CD14-positive monocyte (primary cell): ENCODE data around the gene THSD4. TPM values are rescaled to one million over a fixed set of nuclear protein-coding genes. Genes with fewer than 3 reads are reported as not detected.

ENCODE experiments used
- DNase-seq, 3 donors: peaks; one replicate each; pipeline ENCODE4 v3.0.0-alpha.2; 2011 to 2022
- H2AFZ ChIP-seq: 2 replicates; pipeline ENCODE4 v1.6.0; 2012; ENCODE audit warnings: mild to moderate bottlenecking, low read depth, low read length, inconsistent platforms; ENCODE audit not compliant: insufficient read depth, poor library complexity, severe bottlenecking
- H3K27ac ChIP-seq, 2 donors: 1 replicate in 1 of 2; 2 replicates in 1 of 2; pipeline ENCODE4 v1.5.1; 2012 to 2013; ENCODE audit warnings: low read length in 2 of 2, control low read depth in 1 of 2, inconsistent platforms in 1 of 2, low read depth in 1 of 2, mild to moderate bottlenecking in 1 of 2
- H3K27me3 ChIP-seq, 2 donors: one replicate each; pipeline versions ENCODE4 v1.6.0 to v1.6.1; 2011 to 2013; ENCODE audit warnings: low read length in 2 of 2; ENCODE audit not compliant: control insufficient read depth in 2 of 2, insufficient read depth in 2 of 2
- H3K36me3 ChIP-seq, 2 donors: replicated peaks in 1 of 2; 1 replicate in 1 of 2; 2 replicates in 1 of 2; pipeline versions ENCODE4 v1.5.1 to v1.6.1; 2012 to 2013; ENCODE audit warnings: low read length in 2 of 2, control low read depth in 1 of 2, inconsistent platforms in 1 of 2, mild to moderate bottlenecking in 1 of 2; ENCODE audit not compliant: insufficient read depth in 2 of 2, control insufficient read depth in 1 of 2
- H3K4me1 ChIP-seq, 2 donors: 1 replicate in 1 of 2; 2 replicates in 1 of 2; pipeline versions ENCODE4 v1.5.1 to v1.6.1; 2012 to 2013; ENCODE audit warnings: low read length in 2 of 2, control low read depth in 1 of 2, inconsistent platforms in 1 of 2, mild to moderate bottlenecking in 1 of 2, moderate library complexity in 1 of 2; ENCODE audit not compliant: insufficient read depth in 2 of 2, control insufficient read depth in 1 of 2
- H3K4me2 ChIP-seq: replicated peaks from 2 replicates; pipeline ENCODE3; 2012; ENCODE audit warnings: low read length, moderate library complexity, mild to moderate bottlenecking; ENCODE audit not compliant: poor library complexity, severe bottlenecking; ENCODE audit errors: extremely low read depth
- H3K4me3 ChIP-seq, 3 experiments: fragments of 200-600 bp in 1 of 3; sonication (generic) in 1 of 3; replicated peaks in 1 of 3; 1 replicate in 2 of 3; 2 replicates in 1 of 3; pipeline ENCODE4 v1.5.1; 2011 to 2013; ENCODE audit warnings: low read length in 3 of 3, mild to moderate bottlenecking in 3 of 3, control low read depth in 2 of 3, low read depth in 2 of 3, inconsistent platforms in 1 of 3, moderate library complexity in 1 of 3
- H3K79me2 ChIP-seq: 2 replicates; pipeline ENCODE4 v1.6.0; 2012; ENCODE audit warnings: mild to moderate bottlenecking, control low read depth, inconsistent platforms, low read length, moderate library complexity; ENCODE audit not compliant: insufficient read depth
- H3K9ac ChIP-seq: 2 replicates; pipeline ENCODE4 v1.6.0; 2017; ENCODE audit warnings: low read length, mild to moderate bottlenecking; ENCODE audit not compliant: insufficient read depth, poor library complexity, severe bottlenecking
- H3K9me3 ChIP-seq, 2 donors: replicated peaks in 1 of 2; 1 replicate in 1 of 2; 2 replicates in 1 of 2; pipeline versions ENCODE4 v1.5.1 to v1.6.1; 2012 to 2013; ENCODE audit warnings: low read length in 2 of 2, control low read depth in 1 of 2; ENCODE audit not compliant: control insufficient read depth in 1 of 2, insufficient read depth in 1 of 2
- H4K20me1 ChIP-seq: 2 replicates; pipeline ENCODE4 v1.6.0; 2012; ENCODE audit warnings: mild to moderate bottlenecking, low read length, control low read depth, moderate library complexity; ENCODE audit not compliant: insufficient read depth
- H3K27ac Mint-ChIP-seq, 7 donors: one replicate each; pipeline ENCODE4 v1.8.0; 2020; ENCODE audit warnings: mild to moderate bottlenecking in 7 of 7, mixed read lengths in 7 of 7, moderate library complexity in 6 of 7, inconsistent platforms in 2 of 7
- H3K27me3 Mint-ChIP-seq, 3 donors: one replicate each; pipeline ENCODE4 v1.8.0; 2021 to 2022; ENCODE audit warnings: low read depth in 3 of 3, mild to moderate bottlenecking in 3 of 3, mixed read lengths in 3 of 3, moderate library complexity in 3 of 3, inconsistent platforms in 1 of 3
- H3K36me3 Mint-ChIP-seq, 2 donors: one replicate each; pipeline ENCODE4 v1.8.0; 2020; ENCODE audit warnings: mixed read lengths in 2 of 2, inconsistent platforms in 1 of 2, mild to moderate bottlenecking in 1 of 2
- H3K4me1 Mint-ChIP-seq: one replicate; pipeline ENCODE4 v1.8.0; 2020; ENCODE audit warnings: mild to moderate bottlenecking, mixed read lengths
- H3K4me3 Mint-ChIP-seq, 2 donors: one replicate each; pipeline ENCODE4 v1.8.0; 2020; ENCODE audit warnings: mild to moderate bottlenecking in 2 of 2, mixed read lengths in 2 of 2, moderate library complexity in 1 of 2
- H3K9me3 Mint-ChIP-seq, 7 donors: one replicate each; pipeline ENCODE4 v1.8.0; 2020 to 2022; ENCODE audit warnings: mixed read lengths in 7 of 7, mild to moderate bottlenecking in 6 of 7, moderate library complexity in 6 of 7, inconsistent platforms in 2 of 7
- CTCF ChIP-seq: fragments of 200-600 bp; IDR thresholded peaks from one replicate; pipeline ENCODE4 v1.8.0; 2022; ENCODE audit warnings: antibody characterized with exemption, mild to moderate bottlenecking
- WGBS: methylation state at CpG from one replicate; pipeline ENCODE4 v1.1.5; 2013; ENCODE audit warnings: missing lambda C conversion rate; ENCODE audit not compliant: insufficient coverage; 5-methylcytosine and 5-hydroxymethylcytosine counted together
- intact Hi-C, 2 donors: fragments of 100-400 bp; cut with micrococcal nuclease; formaldehyde crosslinking; loops; one replicate each; pipeline versions ENCODE4 v1.15.0 to v1.15.1; 2023
- polyA plus RNA-seq, 3 donors: library from polyadenylated mRNA; depleted of rRNA in 1 of 3; unstranded in 2 of 3; stranded (reverse) in 1 of 3; fragments of 300-500 nt in 2 of 3; fragments of >200 nt in 1 of 3; fragmentation: Illumina TruSeq in 2 of 3; gene quantifications; 1 replicate in 2 of 3; 2 replicates in 1 of 3; pipeline ENCODE4 v1.2.3, GENCODE V29; 2012 to 2021

THSD4 gene
- polyA plus RNA-seq, 3 donors, result not detected

DNA sequence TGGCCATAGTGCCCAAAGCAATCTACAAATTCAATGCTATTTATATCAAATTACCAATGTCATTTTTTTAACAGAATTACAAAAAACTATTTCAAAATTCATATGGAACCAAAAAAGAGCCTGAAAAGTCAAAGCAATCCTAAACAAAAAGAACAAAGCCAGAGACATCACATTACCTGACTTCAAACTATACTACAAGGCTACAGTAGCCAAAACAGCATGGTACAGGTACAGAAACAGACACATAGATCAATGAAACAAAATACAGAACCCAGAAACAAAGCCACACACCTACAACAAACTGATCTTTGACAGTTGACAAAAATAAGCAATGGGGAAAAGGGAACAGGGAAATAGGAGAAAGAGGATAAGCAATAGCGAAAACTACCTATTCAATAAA, 26.6 kb upstream of the THSD4 start:
- peaks cover 0 to 14% (median 7%) of the 10 kb centered on the region in 3 donors for H3K27me3 Mint-ChIP-seq
- intact Hi-C loops, result no loop called here
- no peak for TF ChIP-seq CTCF
- H3K4me3 Mint-ChIP-seq, result no peak overlapping the region
- H3K4me1 ChIP-seq, result no peaks in the 10 kb centered on the region
- no peaks in the 10 kb centered on the region for H3K4me1 Mint-ChIP-seq
- H3K36me3 ChIP-seq, result no peaks in the 10 kb centered on the region
- no peak overlapping the region for H3K9ac ChIP-seq
- H3K4me2 ChIP-seq, result no peak overlapping the region
- no peak overlapping the region for H3K4me3 ChIP-seq
- peaks cover 0 to 2% of the 10 kb centered on the region in 2 donors for H3K27me3 ChIP-seq
- H3K27ac ChIP-seq, result no peak overlapping the region
- H3K27ac Mint-ChIP-seq, result no peak overlapping the region
- H4K20me1 ChIP-seq, result no peaks in the 10 kb centered on the region
- H3K9me3 Mint-ChIP-seq, result peaks cover 0 to 10% (median 2%) of the 10 kb centered on the region in 7 donors
- H2AFZ ChIP-seq, result no peak overlapping the region
- WGBS, result no CpG with 5 or more reads among the region's 1 CpG
- no peaks in the 10 kb centered on the region for H3K36me3 Mint-ChIP-seq
- no peaks in the 10 kb centered on the region for H3K79me2 ChIP-seq
- H3K9me3 ChIP-seq, result no peaks in the 10 kb centered on the region
- no peak for DNase-seq

DNA sequence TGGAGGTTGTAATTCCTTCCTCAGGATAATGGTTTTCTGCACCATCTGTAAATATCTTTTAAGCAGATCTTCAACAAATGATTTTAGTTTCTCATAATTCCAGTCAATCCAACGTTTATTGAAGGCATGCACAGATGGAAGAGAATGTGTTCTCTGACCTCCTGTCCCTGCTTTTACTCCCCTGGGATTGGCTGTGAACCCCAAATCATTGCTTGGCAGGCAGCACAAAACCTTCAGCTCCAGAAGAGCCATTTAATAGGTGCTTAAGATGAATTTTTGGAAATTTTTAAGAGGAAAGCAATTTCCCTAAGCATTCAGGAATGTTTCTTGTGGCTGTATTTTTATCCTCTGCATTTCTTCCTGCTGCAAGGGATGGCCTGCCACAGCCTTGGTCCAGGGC, 25.5 kb upstream of the THSD4 start:
- no peaks in the 10 kb centered on the region for H4K20me1 ChIP-seq
- H3K4me2 ChIP-seq, result no peak overlapping the region
- H3K79me2 ChIP-seq, result no peaks in the 10 kb centered on the region
- no peaks in the 10 kb centered on the region for H3K9me3 ChIP-seq
- H3K36me3 ChIP-seq, result no peaks in the 10 kb centered on the region
- Mint-ChIP-seq H3K4me1 (no peaks in the 10 kb centered on the region), H3K27ac (no peak overlapping the region), H3K27me3 (peaks cover 0 to 13% (median 7%) of the 10 kb centered on the region in 3 donors), H3K4me3 (no peak overlapping the region), H3K9me3 (peaks cover 1 to 10% (median 3%) of the 10 kb centered on the region in 7 donors), H3K36me3 (no peaks in the 10 kb centered on the region)
- TF ChIP-seq CTCF, result no peak
- no peak overlapping the region for H3K9ac ChIP-seq
- H3K4me1 ChIP-seq, result no peaks in the 10 kb centered on the region
- H3K27ac ChIP-seq, result no peak overlapping the region
- H3K27me3 ChIP-seq, result peaks cover 0 to 2% of the 10 kb centered on the region in 2 donors
- H2AFZ ChIP-seq, result no peak overlapping the region
- intact Hi-C loops, result no loop called here
- no CpG with 5 or more reads among the region's 1 CpG for WGBS
- DNase-seq, result no peak
- H3K4me3 ChIP-seq, result no peak overlapping the region
